Body of pancreas (tissue), 4 donors: ENCODE data around the gene ELF5. TPM values are rescaled to one million over a fixed set of nuclear protein-coding genes. Genes with fewer than 3 reads are reported as not detected.

Experiments used
- ATAC-seq: fragments of 150-250 bp; one replicate; pipeline ENCODE4 v1.9.1; 2016
- DNase-seq, 4 donors: peaks; one replicate each; pipeline ENCODE4 v3.0.0-alpha.2; 2019
- H3K27ac ChIP-seq, 4 donors: fragments of 200-600 bp; sonication (generic); 1 replicate in 3 of 4; 2 replicates in 1 of 4; pipeline versions ENCODE4 v1.5.1 to v1.6.1; 2016 to 2019; ENCODE audit warnings: mild to moderate bottlenecking in 1 of 4, mixed read lengths in 1 of 4, moderate library complexity in 1 of 4
- H3K27me3 ChIP-seq, 2 donors: fragments of 200-600 bp; sonication (generic); one replicate each; pipeline ENCODE4 v1.6.0; 2016; ENCODE audit warnings: mild to moderate bottlenecking in 1 of 2
- H3K36me3 ChIP-seq, 2 donors: fragments of 200-600 bp; sonication (generic); replicated peaks in 1 of 2; 2 replicates each; pipeline ENCODE4 v1.5.1; 2016; ENCODE audit warnings: low read depth in 2 of 2; ENCODE audit not compliant: insufficient read depth in 1 of 2
- H3K4me1 ChIP-seq: fragments of 200-600 bp; sonication (generic); one replicate; pipeline ENCODE4 v1.6.0; 2016
- H3K4me3 ChIP-seq, 2 donors: fragments of 200-600 bp; sonication (generic); 1 replicate in 1 of 2; 2 replicates in 1 of 2; pipeline ENCODE4 v1.5.1; 2016 to 2019
- H3K9me3 ChIP-seq, 3 donors: fragments of 200-600 bp; sonication (generic); 1 replicate in 2 of 3; 2 replicates in 1 of 3; pipeline ENCODE4 v1.5.1; 2016
- POLR2A ChIP-seq, 3 donors: fragments of 450-650 bp; IDR thresholded peaks; one replicate each; pipeline ENCODE4 v1.6.1; 2016; ENCODE audit warnings: antibody characterized with exemption in 3 of 3, mild to moderate bottlenecking in 2 of 3
- WGBS, 2 donors: methylation state at CpG; one replicate each; pipeline ENCODE4 v1.1.5; 2017; 5-methylcytosine and 5-hydroxymethylcytosine counted together
- intact Hi-C: fragments of 100-400 bp; cut with DNase I; formaldehyde crosslinking; loops from one replicate; pipeline ENCODE4 v1.15.1; 2023
- total RNA-seq, 2 donors: library from RNA; depleted of rRNA; stranded (reverse); fragments of >200 nt; gene quantifications; one replicate each; pipeline ENCODE4 v1.1.0, GENCODE V29; 2016
- TF ChIP-seq, protein P1 (sequence below), 7 experiments: fragments of 450-650 bp in 4 of 7; fragments of 200-600 bp in 3 of 7; sonication (generic) in 3 of 7; IDR thresholded peaks; one replicate each; pipeline ENCODE4 v1.5.1; 2016 to 2019; ENCODE audit warnings: antibody characterized with exemption in 7 of 7

ELF5 gene
- total RNA-seq, 2 donors from 2014 or later, result not detected

DNA sequence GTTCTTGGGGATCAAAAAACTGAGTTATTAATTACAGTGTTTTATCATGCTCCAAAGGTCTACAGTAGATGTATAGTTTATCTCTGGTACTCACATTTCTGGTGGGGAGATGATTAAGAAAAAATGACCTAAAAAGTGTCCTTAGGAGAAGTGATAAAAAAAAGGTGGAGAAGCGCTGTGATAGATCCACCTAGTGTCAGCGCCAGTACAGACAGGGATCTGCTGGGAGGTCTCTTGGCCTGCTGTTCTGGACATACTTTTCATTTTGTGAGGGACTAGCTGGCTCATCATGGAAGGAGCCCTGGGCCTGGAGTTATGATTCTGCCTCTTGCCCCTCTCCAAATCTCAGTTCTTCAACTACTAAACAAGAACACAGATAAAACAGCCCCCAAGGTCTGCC is 2.9 kb downstream of the ELF5 start:
- intact Hi-C loops, result no loop called here
- ATAC-seq (no peak), DNase-seq (no peak)
- Histone ChIP-seq H3K27me3 (no peaks in the 10 kb centered on the region), H3K4me1 (peaks cover 4% of the 10 kb centered on the region), H3K36me3 (no peaks in the 10 kb centered on the region), H3K27ac (no peak overlapping the region), H3K9me3 (no peaks in the 10 kb centered on the region), H3K4me3 (no peak overlapping the region)
- TF ChIP-seq, protein P1, sequence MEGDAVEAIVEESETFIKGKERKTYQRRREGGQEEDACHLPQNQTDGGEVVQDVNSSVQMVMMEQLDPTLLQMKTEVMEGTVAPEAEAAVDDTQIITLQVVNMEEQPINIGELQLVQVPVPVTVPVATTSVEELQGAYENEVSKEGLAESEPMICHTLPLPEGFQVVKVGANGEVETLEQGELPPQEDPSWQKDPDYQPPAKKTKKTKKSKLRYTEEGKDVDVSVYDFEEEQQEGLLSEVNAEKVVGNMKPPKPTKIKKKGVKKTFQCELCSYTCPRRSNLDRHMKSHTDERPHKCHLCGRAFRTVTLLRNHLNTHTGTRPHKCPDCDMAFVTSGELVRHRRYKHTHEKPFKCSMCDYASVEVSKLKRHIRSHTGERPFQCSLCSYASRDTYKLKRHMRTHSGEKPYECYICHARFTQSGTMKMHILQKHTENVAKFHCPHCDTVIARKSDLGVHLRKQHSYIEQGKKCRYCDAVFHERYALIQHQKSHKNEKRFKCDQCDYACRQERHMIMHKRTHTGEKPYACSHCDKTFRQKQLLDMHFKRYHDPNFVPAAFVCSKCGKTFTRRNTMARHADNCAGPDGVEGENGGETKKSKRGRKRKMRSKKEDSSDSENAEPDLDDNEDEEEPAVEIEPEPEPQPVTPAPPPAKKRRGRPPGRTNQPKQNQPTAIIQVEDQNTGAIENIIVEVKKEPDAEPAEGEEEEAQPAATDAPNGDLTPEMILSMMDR (IDR thresholded peaks at IDR 0.05), result no peak
- TF ChIP-seq POLR2A (IDR thresholded peaks at IDR 0.05), result no peak
- 98% methylated on average over 2 of the region's 2 CpGs for WGBS, 2 donors

DNA sequence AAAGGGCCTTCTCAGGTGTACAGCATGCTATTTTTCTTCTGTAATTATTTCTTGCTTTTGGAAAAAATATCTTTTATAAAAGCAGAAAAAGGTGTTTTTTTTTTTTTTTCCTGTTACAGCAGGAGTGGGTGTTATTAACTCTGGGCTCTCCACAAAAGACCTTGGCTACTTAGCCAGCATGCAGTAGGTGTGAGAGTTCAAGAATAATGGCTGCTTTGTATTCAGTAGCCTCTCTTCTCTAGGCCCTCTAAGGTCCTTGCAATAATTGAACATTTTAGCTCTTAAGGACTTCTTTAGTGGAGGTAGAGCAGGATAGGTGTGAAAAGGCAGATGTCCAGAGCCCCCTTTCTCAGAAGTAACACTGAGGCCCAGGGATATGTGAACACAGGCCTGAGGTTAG is 3.4 kb downstream of the ELF5 start:
- no peak for ATAC-seq
- DNase-seq, result no peak
- Histone ChIP-seq H3K4me3 (no peak overlapping the region), H3K27me3 (no peaks in the 10 kb centered on the region), H3K9me3 (no peaks in the 10 kb centered on the region), H3K27ac (no peak overlapping the region), H3K36me3 (no peaks in the 10 kb centered on the region), H3K4me1 (peaks cover 4% of the 10 kb centered on the region)
- TF ChIP-seq, protein P1 (IDR thresholded peaks at IDR 0.05), result no peak
- TF ChIP-seq POLR2A (IDR thresholded peaks at IDR 0.05), result no peak
- intact Hi-C loops, result no loop called here

DNA sequence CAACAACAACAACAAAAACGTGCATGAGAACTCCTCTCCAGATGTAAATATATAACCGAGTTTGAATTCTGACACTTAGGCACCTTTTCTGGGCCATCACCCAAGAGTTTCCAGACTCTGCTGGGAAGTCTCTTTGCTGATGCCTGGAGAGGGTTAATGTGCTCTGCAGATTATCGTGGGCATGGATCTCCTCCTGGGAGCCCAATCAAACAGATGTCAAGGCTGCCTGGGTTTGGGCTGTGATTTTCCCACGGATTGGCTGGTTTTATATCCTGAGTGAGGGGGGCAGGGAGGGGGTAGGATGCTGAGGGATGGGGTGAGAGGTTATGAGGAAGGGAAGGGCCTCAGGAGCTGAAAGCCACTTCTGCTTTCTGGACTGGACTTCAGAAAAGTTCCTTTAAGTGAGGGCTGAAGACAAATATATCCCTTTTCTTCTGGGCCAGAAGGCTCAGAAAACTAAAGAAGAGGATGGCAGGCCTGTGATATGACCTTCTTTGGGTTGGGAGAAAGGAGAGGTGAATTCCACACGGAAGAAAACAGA is 4.2 kb downstream of the ELF5 start:
- Histone ChIP-seq H3K9me3 (no peaks in the 10 kb centered on the region), H3K27me3 (no peaks in the 10 kb centered on the region), H3K4me1 (peaks cover 4% of the 10 kb centered on the region), H3K27ac (no peak overlapping the region), H3K36me3 (no peaks in the 10 kb centered on the region), H3K4me3 (no peak overlapping the region)
- intact Hi-C loops, result no loop called here
- TF ChIP-seq POLR2A (IDR thresholded peaks at IDR 0.05), result no peak
- TF ChIP-seq, protein P1 (IDR thresholded peaks at IDR 0.05), result no peak
- ATAC-seq, result no peak
- 4 to 8% methylated on average over 5 of the region's 5 CpGs for WGBS, 2 donors
- peak in 2 of 4 donors; percentile 9 to 11 for DNase-seq

DNA sequence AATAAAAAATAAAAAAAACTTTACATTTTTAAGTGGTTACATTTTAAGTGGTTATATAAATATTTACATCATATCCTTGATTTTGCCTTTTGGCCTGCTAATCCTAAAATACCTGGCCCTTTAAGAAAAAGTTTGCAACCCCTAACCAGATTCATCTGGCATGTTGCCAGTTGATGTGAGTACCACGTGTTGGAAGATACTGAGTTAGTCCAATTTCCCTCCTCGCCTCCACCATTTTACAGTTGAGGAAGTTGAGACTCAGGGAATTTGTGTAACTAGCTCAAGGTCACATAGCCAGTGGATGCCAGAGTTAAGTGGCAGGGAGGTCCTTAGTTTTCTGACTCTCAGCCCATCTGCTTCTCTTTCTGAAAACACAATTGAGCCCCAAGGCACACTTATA is 5.1 kb downstream of the ELF5 start:
- no peaks in the 10 kb centered on the region for H3K27me3 ChIP-seq
- no peaks in the 10 kb centered on the region for H3K36me3 ChIP-seq
- TF ChIP-seq, protein P1 (IDR thresholded peaks at IDR 0.05), result no peak
- TF ChIP-seq POLR2A (IDR thresholded peaks at IDR 0.05), result no peak
- ATAC-seq, result no peak
- intact Hi-C loops, result no loop called here
- no peak overlapping the region for H3K27ac ChIP-seq
- H3K4me1 ChIP-seq, result peaks cover 4% of the 10 kb centered on the region
- peak in 1 of 4 donors; percentile 13 for DNase-seq
- WGBS, 2 donors, result 10 to 26% methylated on average over 2 of the region's 2 CpGs
- H3K4me3 ChIP-seq, result no peak overlapping the region
- no peaks in the 10 kb centered on the region for H3K9me3 ChIP-seq

DNA sequence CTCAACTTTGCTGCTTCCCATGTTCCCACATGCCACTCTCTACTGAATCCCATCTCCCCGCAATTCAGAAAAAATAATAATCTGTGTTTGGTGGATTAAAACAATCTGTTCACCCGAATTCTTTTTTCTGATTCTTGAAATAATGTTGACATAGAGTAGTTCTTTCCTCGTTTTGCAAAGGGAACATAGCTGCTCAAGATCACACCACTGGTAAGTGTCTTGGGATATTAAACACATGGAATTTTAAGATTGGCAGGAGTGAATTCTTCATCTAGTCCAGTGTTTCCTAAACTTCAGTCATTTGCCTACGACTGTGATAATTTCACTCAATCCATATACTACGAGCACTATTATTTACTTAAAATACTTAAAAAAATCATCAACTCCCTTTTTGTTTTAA is 6.0 kb downstream of the ELF5 start:
- intact Hi-C loops, result no loop called here
- no peak for DNase-seq
- no peaks in the 10 kb centered on the region for H3K9me3 ChIP-seq
- WGBS, 2 donors, result 66 to 68% methylated on average over 5 of the region's 5 CpGs
- H3K4me1 ChIP-seq, result peaks cover 4% of the 10 kb centered on the region
- H3K36me3 ChIP-seq, result no peaks in the 10 kb centered on the region
- no peaks in the 10 kb centered on the region for H3K27me3 ChIP-seq
- no peak overlapping the region for H3K4me3 ChIP-seq
- TF ChIP-seq POLR2A (IDR thresholded peaks at IDR 0.05), result no peak
- TF ChIP-seq, protein P1 (IDR thresholded peaks at IDR 0.05), result no peak
- no peak for ATAC-seq
- H3K27ac ChIP-seq, result no peak overlapping the region
